GM23248 (cell line): ENCODE measurements around the gene ST7.

ENCODE experiments used
- EZH2 ChIP-seq: fragments of 200-600 bp; sonication (generic); IDR thresholded peaks from 2 replicates; pipeline ENCODE4 v1.6.1; 2018; ENCODE audit warnings: antibody characterized with exemption, mild to moderate bottlenecking; ENCODE audit not compliant: insufficient read depth, poor library complexity, severe bottlenecking
- EZH2phosphoT487 ChIP-seq: fragments of 200-600 bp; sonication (generic); IDR thresholded peaks from 2 replicates; pipeline ENCODE4 v1.6.1; 2018; ENCODE audit warnings: antibody characterized with exemption, moderate library complexity, mild to moderate bottlenecking, low read depth; ENCODE audit not compliant: insufficient read depth

- TF ChIP-seq EZH2 (no peak), EZH2phosphoT487 (no peak)
These were observed 181.7 kb downstream of the ST7 start for GRCh38 chr7:117134889-117135552.
